Thyroid gland (tissue), 4 donors: ENCODE measurements around the gene BRWD1. TPM values are rescaled to one million over a fixed set of nuclear protein-coding genes. Genes with fewer than 3 reads are reported as not detected.

Experiments
- DNase-seq, 2 donors: peaks; one replicate each; pipeline ENCODE4 v3.0.0-alpha.2; 2019
- H3K27ac ChIP-seq, 3 donors: fragments of 200-600 bp; sonication (generic); 1 replicate in 2 of 3; 2 replicates in 1 of 3; pipeline ENCODE4 v1.5.1; 2016 to 2019; ENCODE audit warnings: mild to moderate bottlenecking in 1 of 3, moderate library complexity in 1 of 3
- H3K27me3 ChIP-seq: fragments of 200-600 bp; sonication (generic); one replicate; pipeline ENCODE4 v1.5.1; 2019
- H3K36me3 ChIP-seq, 2 donors: fragments of 200-600 bp; sonication (generic); one replicate each; pipeline ENCODE4 v1.5.1; 2016 to 2019
- H3K4me1 ChIP-seq, 2 donors: fragments of 200-600 bp; sonication (generic); one replicate each; pipeline ENCODE4 v1.5.1; 2017 to 2019
- H3K4me3 ChIP-seq, 3 donors: fragments of 200-600 bp; sonication (generic); replicated peaks in 1 of 3; 1 replicate in 2 of 3; 2 replicates in 1 of 3; pipeline ENCODE4 v1.5.1; 2016; ENCODE audit warnings: mild to moderate bottlenecking in 1 of 3
- H3K9me3 ChIP-seq: fragments of 200-600 bp; sonication (generic); one replicate; pipeline ENCODE4 v1.5.1; 2017
- POLR2A ChIP-seq, 2 donors: fragments of 450-650 bp; IDR thresholded peaks; one replicate each; pipeline ENCODE4 v1.6.1; 2017; ENCODE audit warnings: antibody characterized with exemption in 2 of 2, mild to moderate bottlenecking in 2 of 2, moderate library complexity in 1 of 2
- WGBS, 2 donors: methylation state at CpG; one replicate each; pipeline ENCODE4 v1.1.5; 2017; 5-methylcytosine and 5-hydroxymethylcytosine counted together
- intact Hi-C: fragments of 100-400 bp; cut with DNase I; formaldehyde crosslinking; loops from one replicate; pipeline ENCODE4 v1.15.1; 2023
- total RNA-seq, 4 donors: library from RNA; depleted of rRNA; stranded (reverse); fragments of >200 nt; gene quantifications; one replicate each; pipeline ENCODE4 v1.2.3, GENCODE V29; 2016
- TF ChIP-seq, protein P1 (sequence below), 6 experiments: fragments of 200-600 bp in 3 of 6; fragments of 450-650 bp in 3 of 6; sonication (generic) in 3 of 6; IDR thresholded peaks; one replicate each; pipeline ENCODE4 v1.5.1; 2016 to 2019; ENCODE audit warnings: antibody characterized with exemption in 6 of 6, mild to moderate bottlenecking in 2 of 6, inconsistent platforms in 1 of 6, moderate library complexity in 1 of 6

Gene BRWD1
- total RNA-seq, 4 donors from 2014 or later = 66.6 to 125 (median 85.3) TPM

DNA sequence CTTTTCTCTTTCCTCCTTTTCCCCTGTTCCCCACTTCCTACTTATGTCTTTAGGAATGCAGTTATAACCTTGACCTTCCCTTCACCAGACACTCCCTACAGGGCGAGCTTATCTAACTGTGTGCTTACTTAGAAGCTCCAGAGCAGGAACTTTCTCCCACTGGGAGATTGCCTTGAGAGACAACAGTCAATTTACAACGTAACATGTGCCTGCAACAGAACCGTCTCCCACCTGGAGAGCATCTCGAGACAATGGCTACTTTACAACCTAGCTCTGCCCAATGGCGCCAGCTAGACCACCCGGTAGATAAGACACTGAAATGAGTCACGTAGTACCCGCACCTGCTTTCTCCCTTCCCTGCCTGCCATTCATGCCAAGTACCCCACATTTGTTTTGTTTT lies 18.7 kb upstream of the BRWD1 start:
- Histone ChIP-seq H3K4me1 (no peaks in the 10 kb centered on the region), H3K9me3 (no peaks in the 10 kb centered on the region), H3K27ac (no peak overlapping the region), H3K36me3 (no peaks in the 10 kb centered on the region), H3K4me3 (no peak overlapping the region), H3K27me3 (no peaks in the 10 kb centered on the region)
- DNase-seq = no peak
- intact Hi-C loops = no loop called here
- WGBS, 2 donors = 65 to 79% methylated on average over 8 of the region's 8 CpGs
- TF ChIP-seq POLR2A (IDR thresholded peaks at IDR 0.05) = no peak
- TF ChIP-seq, protein P1, sequence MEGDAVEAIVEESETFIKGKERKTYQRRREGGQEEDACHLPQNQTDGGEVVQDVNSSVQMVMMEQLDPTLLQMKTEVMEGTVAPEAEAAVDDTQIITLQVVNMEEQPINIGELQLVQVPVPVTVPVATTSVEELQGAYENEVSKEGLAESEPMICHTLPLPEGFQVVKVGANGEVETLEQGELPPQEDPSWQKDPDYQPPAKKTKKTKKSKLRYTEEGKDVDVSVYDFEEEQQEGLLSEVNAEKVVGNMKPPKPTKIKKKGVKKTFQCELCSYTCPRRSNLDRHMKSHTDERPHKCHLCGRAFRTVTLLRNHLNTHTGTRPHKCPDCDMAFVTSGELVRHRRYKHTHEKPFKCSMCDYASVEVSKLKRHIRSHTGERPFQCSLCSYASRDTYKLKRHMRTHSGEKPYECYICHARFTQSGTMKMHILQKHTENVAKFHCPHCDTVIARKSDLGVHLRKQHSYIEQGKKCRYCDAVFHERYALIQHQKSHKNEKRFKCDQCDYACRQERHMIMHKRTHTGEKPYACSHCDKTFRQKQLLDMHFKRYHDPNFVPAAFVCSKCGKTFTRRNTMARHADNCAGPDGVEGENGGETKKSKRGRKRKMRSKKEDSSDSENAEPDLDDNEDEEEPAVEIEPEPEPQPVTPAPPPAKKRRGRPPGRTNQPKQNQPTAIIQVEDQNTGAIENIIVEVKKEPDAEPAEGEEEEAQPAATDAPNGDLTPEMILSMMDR (IDR thresholded peaks at IDR 0.05) = no peak

DNA sequence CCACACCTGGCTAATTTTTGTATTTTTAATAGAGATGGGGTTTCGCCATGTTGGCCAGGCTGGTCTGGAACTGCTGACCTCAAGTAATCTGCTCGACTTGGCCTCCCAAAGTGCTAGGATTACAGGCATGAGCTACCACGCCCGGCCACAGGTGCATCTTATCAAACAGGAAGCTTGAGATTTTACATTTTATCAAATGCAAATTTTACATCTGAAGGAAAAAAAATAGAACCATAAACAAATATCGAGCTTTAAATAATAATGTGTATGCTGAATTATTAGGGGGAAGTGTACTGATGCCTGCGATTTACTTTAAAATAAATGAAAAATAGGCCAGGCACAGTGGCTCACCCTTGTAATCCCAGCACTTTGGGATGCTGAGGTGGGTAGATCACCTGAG lies 16.6 kb upstream of the BRWD1 start:
- intact Hi-C loops = no loop called here
- DNase-seq = no peak

DNA sequence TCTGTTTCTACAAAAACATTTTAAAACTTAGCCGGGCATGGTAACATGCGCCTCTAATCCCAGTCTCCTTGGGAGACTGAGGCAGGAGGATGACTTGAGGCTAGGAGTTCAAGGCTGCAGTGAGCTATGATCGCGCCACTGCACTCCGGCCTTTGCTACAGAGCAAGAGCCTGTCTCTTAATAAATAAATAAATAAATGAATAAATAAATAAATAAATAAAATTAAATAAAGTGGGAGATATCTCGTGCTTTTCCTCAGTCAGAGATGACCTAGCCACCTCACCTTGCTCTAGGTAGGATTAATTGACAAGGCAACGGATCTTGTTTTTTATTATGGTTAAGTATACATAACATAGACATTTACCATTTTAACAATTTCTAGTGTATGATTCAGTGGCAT lies 14.3 kb upstream of the BRWD1 start:
- TF ChIP-seq, protein P1 (IDR thresholded peaks at IDR 0.05) = no peak
- TF ChIP-seq POLR2A (IDR thresholded peaks at IDR 0.05) = no peak
- no peak for DNase-seq
- 96 to 97% methylated on average over 7 of the region's 7 CpGs for WGBS, 2 donors

More for the DNA sequence above, 16.6 kb upstream of the BRWD1 start:
- Histone ChIP-seq H3K27me3 (no peaks in the 10 kb centered on the region), H3K4me1 (no peaks in the 10 kb centered on the region), H3K9me3 (no peaks in the 10 kb centered on the region), H3K4me3 (no peak overlapping the region), H3K36me3 (no peaks in the 10 kb centered on the region), H3K27ac (no peak overlapping the region)
- TF ChIP-seq POLR2A (IDR thresholded peaks at IDR 0.05) = no peak
- TF ChIP-seq, protein P1 (IDR thresholded peaks at IDR 0.05) = no peak
- WGBS, 2 donors = 90 to 95% methylated on average over 6 of the region's 6 CpGs

DNA sequence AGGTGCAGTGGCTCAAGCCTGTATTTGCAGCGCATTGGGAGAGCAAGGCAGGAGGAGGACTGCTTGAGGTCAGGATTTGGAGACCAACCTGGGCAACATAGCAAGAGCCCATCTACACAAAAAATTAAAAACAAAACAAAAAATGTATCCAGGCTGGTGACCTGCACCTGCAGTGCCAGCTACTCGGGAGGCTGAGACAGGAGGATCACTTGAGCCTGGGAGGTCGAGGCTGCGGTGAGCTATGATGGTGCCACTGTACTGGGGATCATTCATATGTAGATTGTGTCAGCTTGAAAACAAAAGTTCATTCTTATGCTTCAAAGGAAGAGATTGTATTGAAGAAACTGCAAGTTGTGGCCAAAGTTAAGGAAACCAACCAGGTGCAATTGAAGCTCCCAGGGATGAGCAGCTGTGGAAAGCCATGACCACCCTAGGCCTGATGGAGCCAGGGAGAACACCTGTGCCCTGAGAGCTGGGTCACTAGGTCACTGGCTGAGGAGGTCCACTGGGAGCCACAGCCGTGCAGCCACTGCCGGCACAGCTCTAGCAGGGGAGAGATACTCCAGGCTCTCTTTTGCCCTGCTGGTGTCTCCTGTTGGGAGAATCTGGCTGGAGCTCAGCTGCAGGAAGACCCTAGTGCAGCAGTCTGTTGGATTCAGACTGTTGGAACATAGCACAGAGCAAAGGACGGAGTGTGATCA lies 13.3 kb upstream of the BRWD1 start:
- Histone ChIP-seq H3K27me3 (no peaks in the 10 kb centered on the region), H3K36me3 (no peaks in the 10 kb centered on the region), H3K27ac (no peak overlapping the region), H3K9me3 (no peaks in the 10 kb centered on the region), H3K4me3 (no peak overlapping the region), H3K4me1 (no peaks in the 10 kb centered on the region)
- TF ChIP-seq, protein P1 (IDR thresholded peaks at IDR 0.05) = no peak
- TF ChIP-seq POLR2A (IDR thresholded peaks at IDR 0.05) = no peak
- no peak for DNase-seq
- intact Hi-C loops = no loop called here
- 89 to 91% methylated on average over 7 of the region's 7 CpGs for WGBS, 2 donors

More for the DNA sequence above, 14.3 kb upstream of the BRWD1 start:
- intact Hi-C loops = no loop called here
- no peaks in the 10 kb centered on the region for H3K36me3 ChIP-seq
- no peaks in the 10 kb centered on the region for H3K27me3 ChIP-seq
- H3K4me3 ChIP-seq = no peak overlapping the region
- H3K4me1 ChIP-seq = no peaks in the 10 kb centered on the region
- H3K27ac ChIP-seq = no peak overlapping the region
- H3K9me3 ChIP-seq = no peaks in the 10 kb centered on the region

DNA sequence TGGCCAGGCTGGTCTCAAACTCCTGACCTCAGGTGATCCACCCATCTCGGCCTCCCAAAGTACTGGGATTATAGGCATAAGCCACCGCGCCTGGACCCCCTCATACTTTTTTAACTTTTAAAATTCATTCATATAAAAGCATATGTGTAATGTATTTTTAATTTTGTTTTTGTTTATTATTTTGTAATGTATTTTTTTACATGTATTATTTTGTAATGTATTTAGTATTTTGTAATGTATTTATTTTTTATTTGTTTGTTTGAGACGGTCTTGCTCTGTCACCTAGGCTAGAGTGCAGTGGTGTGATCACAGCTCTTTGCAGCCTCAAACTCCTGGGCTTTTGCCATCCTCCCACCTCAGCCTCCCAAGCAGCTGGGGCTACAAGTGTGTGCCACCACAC lies 12.0 kb upstream of the BRWD1 start:
- no peak for DNase-seq

More for the DNA sequence above, 12.0 kb upstream of the BRWD1 start:
- H3K4me3 ChIP-seq = no peak overlapping the region
- WGBS, 2 donors = 97 to 98% methylated on average over 4 of the region's 4 CpGs
- no peaks in the 10 kb centered on the region for H3K36me3 ChIP-seq
- H3K27me3 ChIP-seq = no peaks in the 10 kb centered on the region
- H3K27ac ChIP-seq = no peak overlapping the region
- no peaks in the 10 kb centered on the region for H3K4me1 ChIP-seq
- intact Hi-C loops = no loop called here
- TF ChIP-seq, protein P1 (IDR thresholded peaks at IDR 0.05) = no peak
- no peak for TF ChIP-seq POLR2A (IDR thresholded peaks at IDR 0.05)
- H3K9me3 ChIP-seq = no peaks in the 10 kb centered on the region
